Skin of body (tissue), 2 donors: ENCODE results near the gene SUCLG2. TPM values are rescaled to one million over a fixed set of nuclear protein-coding genes. Genes with fewer than 3 reads are reported as not detected.

Source experiments
- DNase-seq: peaks from one replicate; lab custom pipeline; 2025; lab: John Stamatoyannopoulos, UW
- total RNA-seq: library from RNA; depleted of rRNA; stranded (reverse); fragments of >200 nt; gene quantifications from one replicate; pipeline ENCODE4 v1.2.3, GENCODE V29; 2014

SUCLG2 gene
- total RNA-seq, 1 donor from 2014 or later: 40.9 TPM

DNA sequence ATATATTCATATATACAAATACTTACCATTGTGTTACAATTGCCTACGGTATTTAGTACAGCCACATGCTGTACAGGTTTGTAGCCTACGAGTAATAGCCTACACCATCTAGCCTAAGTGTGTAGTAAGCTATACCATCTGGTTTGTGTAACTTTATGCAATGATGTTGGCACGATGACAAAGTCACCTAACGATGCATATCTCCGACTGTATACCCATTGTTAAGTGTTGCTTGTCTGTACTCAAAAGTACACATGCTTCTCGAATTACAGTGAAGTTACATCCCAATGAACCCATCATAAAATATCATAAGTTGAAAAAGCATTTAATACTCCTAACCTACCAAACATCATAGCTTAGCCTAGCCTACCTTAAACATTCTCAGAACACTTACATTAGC is 329.2 kb downstream of the SUCLG2 start:
- no peak for DNase-seq
